HepG2 (cell line): Measurements from ENCODE around the gene FBXO24. TPM values are rescaled to one million over a fixed set of nuclear protein-coding genes. Genes with fewer than 3 reads are reported as not detected.

Source experiments
- EEA1 ChIP-seq: sonication (generic); formaldehyde crosslinking; IDR thresholded peaks from 2 replicates; pipeline ENCODE4 v1.5.1; 2020; ENCODE audit warnings: mild to moderate bottlenecking, missing genetic modification reagents, borderline replicate concordance
- FOSL1 ChIP-seq: sonication (generic); formaldehyde crosslinking; IDR thresholded peaks from 2 replicates; pipeline ENCODE4 v1.9.0; 2021; ENCODE audit warnings: missing genetic modification reagents, borderline replicate concordance
- GATAD1 ChIP-seq: IDR thresholded peaks from 2 replicates; pipeline ENCODE4 v1.6.1; 2016; ENCODE audit warnings: missing genetic modification reagents, missing compliant biosample characterization
- HDAC1 ChIP-seq: sonication (generic); formaldehyde crosslinking; IDR thresholded peaks from 2 replicates; pipeline ENCODE4 v1.5.1; 2020; ENCODE audit warnings: mild to moderate bottlenecking, missing genetic modification reagents
- MZF1 ChIP-seq: sonication (generic); formaldehyde crosslinking; IDR thresholded peaks from 2 replicates; pipeline ENCODE4 v1.8.1; 2023; ENCODE audit warnings: mild to moderate bottlenecking, missing genetic modification reagents, borderline replicate concordance
- PPARG ChIP-seq: conservative IDR thresholded peaks from 2 replicates; pipeline ENCODE4 v1.6.1; 2016; ENCODE audit warnings: missing biosample characterization, missing genetic modification reagents
- SIN3A ChIP-seq: IDR thresholded peaks from 2 replicates; pipeline ENCODE4 v1.6.1; 2011; ENCODE audit warnings: low read depth, mild to moderate bottlenecking, control low read depth, low read length, borderline replicate concordance
- SSRP1 ChIP-seq: IDR thresholded peaks from 2 replicates; pipeline ENCODE4 v1.6.1; 2016; ENCODE audit warnings: control low read depth
- TAF15 ChIP-seq: fragments of 200-400 bp; formaldehyde crosslinking; IDR thresholded peaks from one replicate; pipeline ENCODE4 v1.6.1; 2018; ENCODE audit warnings: mild to moderate bottlenecking, low read depth, low read length; ENCODE audit not compliant: poor library complexity, severe bottlenecking
- YEATS4 ChIP-seq: sonication (generic); formaldehyde crosslinking; IDR thresholded peaks from 2 replicates; pipeline ENCODE4 v1.4.0; 2020; ENCODE audit warnings: missing genetic modification reagents, borderline replicate concordance
- ZNF34 ChIP-seq: sonication (generic); formaldehyde crosslinking; IDR thresholded peaks from 2 replicates; pipeline ENCODE4 v1.4.0; 2020; ENCODE audit warnings: mild to moderate bottlenecking, missing genetic modification reagents, borderline replicate concordance
- ZNF432 ChIP-seq: sonication (generic); formaldehyde crosslinking; IDR thresholded peaks from 2 replicates; pipeline ENCODE4 v1.5.0; 2020; ENCODE audit warnings: missing genetic modification reagents, mild to moderate bottlenecking, borderline replicate concordance
- ZNF496 ChIP-seq: sonication (generic); formaldehyde crosslinking; IDR thresholded peaks from 2 replicates; pipeline ENCODE4 v1.8.1; 2023; ENCODE audit warnings: mild to moderate bottlenecking, moderate library complexity, missing genetic modification reagents; ENCODE audit not compliant: insufficient replicate concordance
- ZNF564 ChIP-seq: sonication (generic); formaldehyde crosslinking; IDR thresholded peaks from 2 replicates; pipeline ENCODE4 v1.8.1; 2023; ENCODE audit warnings: mild to moderate bottlenecking, missing genetic modification reagents
- ZSCAN20 ChIP-seq: sonication (generic); formaldehyde crosslinking; IDR thresholded peaks from 2 replicates; pipeline ENCODE4 v1.4.0; 2020; ENCODE audit warnings: missing genetic modification reagents, mild to moderate bottlenecking, borderline replicate concordance
- ZZZ3 ChIP-seq: sonication (generic); formaldehyde crosslinking; IDR thresholded peaks from 2 replicates; pipeline ENCODE4 v1.4.0; 2020; ENCODE audit warnings: missing genetic modification reagents, mild to moderate bottlenecking, borderline replicate concordance
- polyA plus RNA-seq, 8 experiments: library from polyadenylated mRNA; depleted of rRNA in 3 of 8; stranded (reverse) in 7 of 8; unstranded in 1 of 8; fragments of >200 nt; fragmentation: Illumina TruSeq in 4 of 8; extraction: Trizol in 4 of 8; gene quantifications; 2 replicates each; pipeline versions ENCODE4 v1.2.1 to v1.2.3, GENCODE V29; 2011 to 2016; ENCODE audit warnings: low read depth in 4 of 8, missing spikeins in 1 of 8, mixed read lengths in 1 of 8; ENCODE audit not compliant: insufficient read depth in 1 of 8
- total RNA-seq, 5 experiments: library from RNA; depleted of rRNA; stranded (reverse); fragments of >200 nt; fragmentation: Illumina TruSeq; extraction: Trizol; gene quantifications; 2 replicates each; pipeline ENCODE4 v1.2.3, GENCODE V29; 2016; ENCODE audit warnings: low read depth in 1 of 5
- TF ChIP-seq, protein P1 (sequence below): sonication (generic); formaldehyde crosslinking; IDR thresholded peaks from 2 replicates; pipeline ENCODE4 v1.4.0; 2020; ENCODE audit warnings: mild to moderate bottlenecking, missing genetic modification reagents
- TF ChIP-seq, protein P2 (sequence below): sonication (generic); formaldehyde crosslinking; IDR thresholded peaks from 2 replicates; pipeline ENCODE4 v1.4.0; 2020; ENCODE audit warnings: missing genetic modification reagents; ENCODE audit errors: not compliant biosample characterization
- TF ChIP-seq, protein P3 (sequence below): sonication (generic); formaldehyde crosslinking; IDR thresholded peaks from 2 replicates; pipeline ENCODE4 v1.8.0; 2022; ENCODE audit warnings: mild to moderate bottlenecking, missing genetic modification reagents, moderate library complexity
- TF ChIP-seq, protein P4 (sequence below): sonication (generic); formaldehyde crosslinking; IDR thresholded peaks from 2 replicates; pipeline ENCODE4 v1.8.0; 2023; ENCODE audit warnings: mild to moderate bottlenecking, missing genetic modification reagents
- TF ChIP-seq, protein P5 (sequence below): IDR thresholded peaks from 2 replicates; pipeline ENCODE4 v1.6.1; 2016; ENCODE audit warnings: mild to moderate bottlenecking, missing biosample characterization, missing genetic modification reagents
- TF ChIP-seq, protein P6 (sequence below): sonication (generic); formaldehyde crosslinking; IDR thresholded peaks from 2 replicates; pipeline ENCODE4 v1.4.0; 2020; ENCODE audit warnings: missing genetic modification reagents, mild to moderate bottlenecking, borderline replicate concordance

FBXO24 gene
- total and polyA plus RNA-seq, 2 of the 13 experiments (the other 11 are each of a cell fraction or from before 2014, with no cell fraction given) = 0.20 to 0.55 TPM

DNA sequence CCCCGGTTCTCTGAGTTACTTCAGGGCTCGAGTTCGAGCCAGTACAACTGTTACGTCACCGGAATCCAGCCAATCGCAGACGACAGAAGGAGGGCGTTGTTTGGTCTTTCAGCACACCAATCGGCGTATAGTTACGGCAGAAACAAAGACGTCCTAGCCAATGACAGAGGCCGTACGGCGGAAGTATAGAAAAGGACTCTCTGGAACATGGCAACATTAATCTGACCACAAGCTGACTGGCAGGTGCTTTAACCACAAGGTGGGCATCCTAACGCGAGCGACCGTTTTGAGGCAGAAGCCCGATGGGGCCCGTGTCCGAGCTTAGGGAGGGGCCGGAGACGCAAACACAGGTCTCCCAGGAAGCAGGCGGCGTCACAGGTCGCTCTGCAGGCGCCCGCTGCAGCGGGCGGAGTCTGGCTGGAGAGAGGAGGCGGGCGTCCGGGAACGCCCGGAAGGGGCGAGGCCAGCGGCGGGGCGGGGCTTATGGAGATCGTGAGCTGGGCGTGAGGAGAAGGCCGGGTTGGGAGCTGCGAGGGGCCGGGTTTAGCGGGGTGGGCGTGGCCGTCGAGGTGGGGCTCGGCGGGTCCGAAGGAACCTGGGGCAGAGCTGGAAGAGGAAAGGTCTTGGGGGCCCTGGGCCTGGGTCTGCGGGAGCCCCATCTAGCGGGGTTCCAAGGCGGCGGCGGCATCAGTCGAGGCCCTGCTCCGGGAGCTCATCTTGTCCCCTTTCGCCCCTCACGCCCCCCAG, 26.0 kb downstream of the FBXO24 start, which contains the start of gene MOSPD3 (continued):
- TF ChIP-seq SIN3A (no peak; the same call in 1 of the 2 replicates), GATAD1 (peak; percentile 86), FOSL1 (CRISPR knock-in tag) (no peak), ZNF496 (CRISPR knock-in tag) (no peak), EEA1 (CRISPR knock-in tag) (no peak), ZNF432 (CRISPR knock-in tag) (no peak), ZNF564 (CRISPR knock-in tag) (no peak), ZZZ3 (CRISPR knock-in tag) (no peak), YEATS4 (CRISPR knock-in tag) (0 out of 2 replicates have a peak, but pooled peaks have one; percentile 42), PPARG (no peak), SSRP1 (CRISPR knock-in tag) (no peak), ZSCAN20 (no peak), ZNF34 (CRISPR knock-in tag) (no peak), TAF15 (no peak), HDAC1 (peak; percentile 56), MZF1 (no peak)
- TF ChIP-seq, protein P1, sequence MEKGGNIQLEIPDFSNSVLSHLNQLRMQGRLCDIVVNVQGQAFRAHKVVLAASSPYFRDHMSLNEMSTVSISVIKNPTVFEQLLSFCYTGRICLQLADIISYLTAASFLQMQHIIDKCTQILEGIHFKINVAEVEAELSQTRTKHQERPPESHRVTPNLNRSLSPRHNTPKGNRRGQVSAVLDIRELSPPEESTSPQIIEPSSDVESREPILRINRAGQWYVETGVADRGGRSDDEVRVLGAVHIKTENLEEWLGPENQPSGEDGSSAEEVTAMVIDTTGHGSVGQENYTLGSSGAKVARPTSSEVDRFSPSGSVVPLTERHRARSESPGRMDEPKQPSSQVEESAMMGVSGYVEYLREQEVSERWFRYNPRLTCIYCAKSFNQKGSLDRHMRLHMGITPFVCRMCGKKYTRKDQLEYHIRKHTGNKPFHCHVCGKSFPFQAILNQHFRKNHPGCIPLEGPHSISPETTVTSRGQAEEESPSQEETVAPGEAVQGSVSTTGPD = no peak
- TF ChIP-seq, protein P2, sequence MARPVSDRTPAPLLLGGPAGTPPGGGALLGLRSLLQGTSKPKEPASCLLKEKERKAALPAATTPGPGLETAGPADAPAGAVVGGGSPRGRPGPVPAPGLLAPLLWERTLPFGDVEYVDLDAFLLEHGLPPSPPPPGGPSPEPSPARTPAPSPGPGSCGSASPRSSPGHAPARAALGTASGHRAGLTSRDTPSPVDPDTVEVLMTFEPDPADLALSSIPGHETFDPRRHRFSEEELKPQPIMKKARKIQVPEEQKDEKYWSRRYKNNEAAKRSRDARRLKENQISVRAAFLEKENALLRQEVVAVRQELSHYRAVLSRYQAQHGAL (CRISPR knock-in tag) = no peak
- TF ChIP-seq, protein P3, sequence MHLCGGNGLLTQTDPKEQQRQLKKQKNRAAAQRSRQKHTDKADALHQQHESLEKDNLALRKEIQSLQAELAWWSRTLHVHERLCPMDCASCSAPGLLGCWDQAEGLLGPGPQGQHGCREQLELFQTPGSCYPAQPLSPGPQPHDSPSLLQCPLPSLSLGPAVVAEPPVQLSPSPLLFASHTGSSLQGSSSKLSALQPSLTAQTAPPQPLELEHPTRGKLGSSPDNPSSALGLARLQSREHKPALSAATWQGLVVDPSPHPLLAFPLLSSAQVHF (CRISPR knock-in tag) = no peak
- TF ChIP-seq, protein P4, sequence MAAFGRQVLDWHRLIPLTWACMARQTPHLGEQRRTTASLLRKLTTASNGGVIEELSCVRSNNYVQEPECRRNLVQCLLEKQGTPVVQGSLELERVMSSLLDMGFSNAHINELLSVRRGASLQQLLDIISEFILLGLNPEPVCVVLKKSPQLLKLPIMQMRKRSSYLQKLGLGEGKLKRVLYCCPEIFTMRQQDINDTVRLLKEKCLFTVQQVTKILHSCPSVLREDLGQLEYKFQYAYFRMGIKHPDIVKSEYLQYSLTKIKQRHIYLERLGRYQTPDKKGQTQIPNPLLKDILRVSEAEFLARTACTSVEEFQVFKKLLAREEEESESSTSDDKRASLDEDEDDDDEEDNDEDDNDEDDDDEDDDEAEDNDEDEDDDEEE (CRISPR knock-in tag) = no peak
- TF ChIP-seq, protein P5, sequence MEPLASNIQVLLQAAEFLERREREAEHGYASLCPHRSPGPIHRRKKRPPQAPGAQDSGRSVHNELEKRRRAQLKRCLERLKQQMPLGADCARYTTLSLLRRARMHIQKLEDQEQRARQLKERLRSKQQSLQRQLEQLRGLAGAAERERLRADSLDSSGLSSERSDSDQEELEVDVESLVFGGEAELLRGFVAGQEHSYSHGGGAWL (CRISPR knock-in tag) = no peak
- TF ChIP-seq, protein P6, sequence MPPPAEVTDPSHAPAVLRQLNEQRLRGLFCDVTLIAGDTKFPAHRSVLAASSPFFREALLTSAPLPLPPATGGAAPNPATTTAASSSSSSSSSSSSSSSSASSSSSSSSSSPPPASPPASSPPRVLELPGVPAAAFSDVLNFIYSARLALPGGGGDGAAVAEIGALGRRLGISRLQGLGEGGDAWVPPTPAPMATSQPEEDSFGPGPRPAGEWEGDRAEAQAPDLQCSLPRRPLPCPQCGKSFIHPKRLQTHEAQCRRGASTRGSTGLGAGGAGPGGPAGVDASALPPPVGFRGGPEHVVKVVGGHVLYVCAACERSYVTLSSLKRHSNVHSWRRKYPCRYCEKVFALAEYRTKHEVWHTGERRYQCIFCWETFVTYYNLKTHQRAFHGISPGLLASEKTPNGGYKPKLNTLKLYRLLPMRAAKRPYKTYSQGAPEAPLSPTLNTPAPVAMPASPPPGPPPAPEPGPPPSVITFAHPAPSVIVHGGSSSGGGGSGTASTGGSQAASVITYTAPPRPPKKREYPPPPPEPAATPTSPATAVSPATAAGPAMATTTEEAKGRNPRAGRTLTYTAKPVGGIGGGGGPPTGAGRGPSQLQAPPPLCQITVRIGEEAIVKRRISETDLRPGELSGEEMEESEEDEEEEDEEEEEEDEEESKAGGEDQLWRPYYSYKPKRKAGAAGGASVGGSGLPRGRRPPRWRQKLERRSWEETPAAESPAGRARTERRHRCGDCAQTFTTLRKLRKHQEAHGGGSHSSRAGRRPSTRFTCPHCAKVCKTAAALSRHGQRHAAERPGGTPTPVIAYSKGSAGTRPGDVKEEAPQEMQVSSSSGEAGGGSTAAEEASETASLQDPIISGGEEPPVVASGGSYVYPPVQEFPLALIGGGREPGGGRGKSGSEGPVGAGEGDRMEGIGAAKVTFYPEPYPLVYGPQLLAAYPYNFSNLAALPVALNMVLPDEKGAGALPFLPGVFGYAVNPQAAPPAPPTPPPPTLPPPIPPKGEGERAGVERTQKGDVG (CRISPR knock-in tag) = no peak
